ENCODE results near the gene PDE9A.

DNA sequence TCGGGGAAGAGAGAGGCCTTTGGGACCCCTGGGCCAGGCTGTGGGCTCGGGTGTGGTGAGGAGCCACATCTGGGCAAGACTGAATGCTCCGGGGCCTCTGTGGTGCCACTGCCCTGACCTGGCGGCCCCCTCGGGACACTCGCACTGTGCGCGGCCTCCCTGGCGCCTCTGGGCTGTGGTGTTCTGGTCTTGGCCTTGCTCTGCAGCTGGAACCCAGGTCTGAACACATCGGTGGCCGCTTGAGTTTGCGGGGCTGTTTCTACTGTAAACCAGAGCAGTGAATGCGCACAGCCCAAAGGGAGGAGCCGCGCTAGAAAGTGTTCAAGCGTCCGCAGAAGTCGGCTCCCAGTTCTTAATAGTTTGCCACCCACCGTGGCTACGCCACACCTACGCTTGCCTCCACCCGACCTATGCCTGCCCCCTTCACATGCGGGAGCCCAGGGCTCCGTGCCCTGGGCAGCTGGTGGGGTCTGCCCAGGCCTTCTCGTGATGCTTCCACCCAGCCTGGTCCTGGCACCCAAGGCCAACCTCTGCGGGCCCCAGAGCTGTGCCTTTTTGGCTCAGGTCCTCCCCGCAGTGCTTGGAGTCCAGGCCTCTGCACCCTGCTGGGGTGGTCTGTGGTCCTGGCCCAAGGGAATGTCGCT is 4.4 kb downstream of the PDE9A start:
- TF ChIP-seq SP1 (IDR thresholded peaks at IDR 0.05) (no peak), BHLHE40 (IDR thresholded peaks at IDR 0.05; ENCODE audit: borderline replicate concordance) (no peak), PKNOX1 (IDR thresholded peaks at IDR 0.05) (no peak), ARNT (IDR thresholded peaks at IDR 0.05) (no peak), ELF4 (IDR thresholded peaks at IDR 0.05) (no peak), FOXA1 (IDR thresholded peaks at IDR 0.05) (no peak), FOXK2 (IDR thresholded peaks at IDR 0.05) (no peak), HDGF (IDR thresholded peaks at IDR 0.05; ENCODE audit: borderline replicate concordance) (no peak), SUZ12 (IDR thresholded peaks at IDR 0.05) (no peak)
